Raji (cell line): ENCODE measurements around the gene SLC6A17.

Experiments used
- POLR2A ChIP-seq: IDR thresholded peaks from 2 replicates; pipeline ENCODE4 v1.6.1; 2011; ENCODE audit warnings: low read depth, low read length, control low read depth; ENCODE audit not compliant: insufficient read depth

SLC6A17 gene

DNA sequence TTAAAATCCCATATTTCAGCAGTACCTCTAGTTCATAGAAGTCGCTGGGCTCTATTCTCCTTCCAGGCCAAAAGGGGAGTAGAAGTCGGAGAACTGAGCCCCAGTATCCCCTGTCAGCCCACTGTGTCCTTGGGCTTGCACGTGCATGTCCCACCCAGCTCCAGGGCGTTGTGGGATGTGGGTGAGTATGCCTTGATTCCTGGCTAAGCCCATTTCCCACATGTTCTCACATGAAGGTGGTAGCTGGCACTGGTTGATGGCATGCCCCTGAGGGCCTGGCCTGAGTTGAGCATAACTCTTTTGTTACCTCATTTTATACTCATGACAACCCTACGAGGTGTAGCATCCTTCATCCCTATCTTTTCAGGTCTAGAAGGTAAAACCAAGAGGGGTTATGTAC lies 8.0 kb downstream of the SLC6A17 start:
- TF ChIP-seq POLR2A: no peak

DNA sequence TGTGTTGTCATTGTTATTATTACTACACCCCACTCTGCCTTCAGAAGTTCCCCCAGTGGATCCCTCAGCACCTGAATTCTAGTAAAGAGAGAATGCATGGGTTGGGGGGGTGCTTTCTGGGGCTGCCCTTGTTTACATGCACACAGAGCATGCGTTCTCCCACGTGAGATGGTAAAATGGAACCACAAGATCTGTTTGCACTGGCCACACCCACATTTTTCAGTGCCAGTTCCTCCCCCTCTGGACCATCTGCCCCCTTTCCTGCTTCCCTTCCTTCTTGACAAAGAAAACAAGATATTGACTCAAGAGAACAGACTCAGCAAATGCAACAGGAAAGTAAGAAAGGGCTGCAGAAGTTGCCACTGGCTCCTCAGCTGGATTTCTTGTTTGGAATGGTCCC lies 8.9 kb downstream of the SLC6A17 start:
- TF ChIP-seq POLR2A: no peak

DNA sequence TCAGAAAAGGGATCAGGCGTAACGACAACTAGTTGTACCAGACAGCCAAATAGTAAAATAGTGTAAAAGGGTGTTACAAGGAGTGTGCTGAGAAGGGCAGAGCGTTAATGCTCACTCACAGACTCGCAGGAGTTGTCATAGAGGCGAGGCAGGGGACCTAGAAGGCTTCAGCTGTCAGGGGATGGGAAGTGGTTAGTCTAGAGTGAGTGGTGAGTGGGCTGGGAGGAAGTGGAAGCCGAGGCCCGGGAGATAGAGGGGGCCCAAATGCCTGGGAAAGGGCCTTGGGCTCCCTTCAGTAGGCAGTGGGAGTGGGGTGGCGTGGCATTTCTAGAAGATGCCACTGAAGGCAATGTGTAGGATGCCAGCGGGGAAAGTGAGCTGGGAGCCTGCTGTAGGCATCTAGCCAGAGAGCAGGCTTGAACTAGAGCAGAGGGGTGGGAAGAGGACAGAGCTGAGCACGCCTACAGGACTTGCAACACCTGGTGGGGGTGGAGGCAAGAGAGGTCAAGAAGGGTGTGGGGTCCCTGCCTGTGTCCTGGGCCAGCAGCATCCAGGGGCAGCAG lies 10.3 kb downstream of the SLC6A17 start:
- no peak for TF ChIP-seq POLR2A

DNA sequence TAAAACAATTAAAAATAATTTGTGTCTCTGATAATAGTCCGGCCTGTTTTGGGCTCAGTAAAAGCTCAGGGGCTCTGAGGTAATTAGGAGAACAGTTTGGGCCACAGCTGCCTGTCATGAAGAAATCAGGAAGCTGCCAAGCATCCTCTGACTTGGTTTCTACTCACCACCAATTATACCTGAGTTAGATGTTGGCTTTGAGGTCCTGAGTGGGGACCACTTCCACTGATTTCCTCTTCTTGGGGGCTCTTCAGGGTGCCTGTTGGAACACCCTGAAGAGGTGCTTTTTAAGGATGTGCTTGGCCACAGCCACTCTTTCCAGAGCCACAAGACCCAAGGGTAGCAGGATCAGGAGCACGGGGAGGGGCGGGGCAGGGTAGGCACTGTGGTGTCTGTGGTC lies 10.9 kb downstream of the SLC6A17 start:
- no peak for TF ChIP-seq POLR2A

DNA sequence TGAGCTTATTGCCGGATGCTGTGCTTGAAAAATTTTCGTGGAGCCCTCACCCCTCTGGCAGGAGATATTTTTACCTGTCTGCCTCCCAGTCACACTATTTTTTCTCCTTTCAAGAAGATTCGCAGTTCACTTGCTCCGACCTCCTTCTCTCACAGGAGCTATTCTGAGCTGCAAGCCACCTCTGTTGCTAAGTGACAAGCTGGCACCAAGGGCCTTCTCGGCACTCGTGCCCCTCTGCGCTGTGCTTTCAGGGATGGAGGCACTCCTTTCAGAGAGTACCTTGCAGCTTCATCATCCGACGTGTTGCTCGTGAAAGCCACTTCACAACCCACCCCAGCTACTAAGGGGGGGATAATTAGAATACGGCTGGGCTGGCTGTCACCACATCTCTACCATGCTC lies 11.6 kb downstream of the SLC6A17 start:
- no peak for TF ChIP-seq POLR2A

DNA sequence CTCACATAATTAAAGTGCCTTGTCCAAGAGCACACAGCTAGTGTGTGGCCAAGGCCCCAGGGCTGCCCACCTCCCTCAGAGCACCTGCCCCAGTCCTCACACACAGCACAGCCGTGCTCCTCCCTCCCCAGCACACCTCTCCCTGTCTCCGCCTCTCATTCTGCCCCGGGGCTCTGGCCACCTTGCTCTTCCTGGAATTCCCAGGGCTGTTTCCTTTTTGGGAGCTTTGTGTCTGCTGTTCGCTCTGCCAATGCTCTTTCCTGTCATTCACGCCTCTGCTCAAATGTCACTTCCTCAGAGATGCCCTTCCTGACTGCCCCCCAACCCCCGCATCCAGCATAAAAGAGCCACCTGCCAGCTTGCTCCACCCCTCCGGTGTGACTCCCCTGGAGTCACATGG lies 13.3 kb downstream of the SLC6A17 start:
- TF ChIP-seq POLR2A: no peak

DNA sequence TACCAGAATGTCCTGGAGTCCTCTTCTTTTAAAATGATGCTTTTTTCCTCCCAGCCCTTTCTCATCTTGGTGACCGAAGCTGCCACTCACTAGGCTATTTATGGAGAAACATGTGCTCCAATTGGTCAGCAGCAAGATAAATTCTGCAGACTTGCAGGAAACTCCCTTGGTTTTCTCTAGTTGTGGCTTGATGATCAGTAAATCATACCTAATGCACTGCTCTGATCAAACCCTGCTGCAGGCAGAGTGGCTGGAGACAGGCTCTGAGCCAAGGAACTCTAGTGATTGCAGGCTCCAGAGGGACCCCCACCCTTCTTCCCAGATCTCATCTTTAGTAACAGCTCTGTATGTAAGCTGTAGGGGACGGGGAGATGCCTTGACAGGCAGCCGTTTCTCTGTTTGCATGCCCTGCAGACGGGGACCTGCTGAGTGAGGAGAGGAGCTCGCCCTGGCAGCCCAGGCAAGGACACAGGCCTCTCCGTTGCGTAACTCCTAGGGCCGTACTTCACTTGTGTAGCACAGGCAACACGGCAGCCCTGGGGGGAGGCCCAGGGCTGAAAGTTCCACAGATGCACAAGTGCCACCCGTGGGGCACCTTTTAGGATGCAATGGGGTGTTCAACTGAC lies 14.5 kb downstream of the SLC6A17 start:
- no peak for TF ChIP-seq POLR2A

DNA sequence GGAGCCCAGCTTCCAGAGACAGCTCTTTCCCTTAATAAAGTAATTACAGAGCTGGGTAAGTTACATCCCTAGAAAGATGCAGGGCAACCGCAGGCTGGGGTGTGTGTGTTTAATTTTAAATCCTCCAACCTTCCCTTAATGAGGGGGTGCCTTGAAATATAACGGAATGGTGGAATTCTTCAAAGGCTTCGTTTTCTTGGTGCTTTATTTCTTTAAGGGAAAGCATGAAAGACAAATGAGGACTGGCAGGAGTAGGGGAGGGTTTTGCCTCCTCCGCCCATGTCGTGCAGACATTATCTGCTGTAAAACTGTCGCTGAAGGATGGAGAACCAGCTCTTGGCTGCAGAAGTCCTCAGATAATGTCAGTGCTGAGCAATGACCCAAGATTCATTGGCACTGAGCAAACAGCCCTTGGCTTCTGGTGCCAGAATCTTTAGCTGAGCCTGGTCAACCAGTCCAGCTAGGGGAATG lies 15.5 kb downstream of the SLC6A17 start:
- TF ChIP-seq POLR2A: no peak

DNA sequence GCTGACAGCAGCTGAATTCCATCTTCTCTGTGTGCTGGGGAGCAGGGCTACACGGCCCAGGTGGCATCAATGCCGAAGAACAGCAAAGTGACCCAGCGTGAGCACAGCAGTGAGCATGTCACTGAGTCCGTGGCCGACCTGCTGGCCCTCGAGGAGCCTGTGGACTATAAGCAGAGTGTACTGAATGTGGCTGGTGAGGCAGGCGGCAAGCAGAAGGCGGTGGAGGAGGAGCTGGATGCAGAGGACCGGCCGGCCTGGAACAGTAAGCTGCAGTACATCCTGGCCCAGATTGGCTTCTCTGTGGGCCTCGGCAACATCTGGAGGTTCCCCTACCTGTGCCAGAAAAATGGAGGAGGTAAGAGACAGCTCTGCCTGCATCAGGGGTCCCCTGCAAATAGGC lies 16.6 kb downstream of the SLC6A17 start:
- TF ChIP-seq POLR2A: no peak

DNA sequence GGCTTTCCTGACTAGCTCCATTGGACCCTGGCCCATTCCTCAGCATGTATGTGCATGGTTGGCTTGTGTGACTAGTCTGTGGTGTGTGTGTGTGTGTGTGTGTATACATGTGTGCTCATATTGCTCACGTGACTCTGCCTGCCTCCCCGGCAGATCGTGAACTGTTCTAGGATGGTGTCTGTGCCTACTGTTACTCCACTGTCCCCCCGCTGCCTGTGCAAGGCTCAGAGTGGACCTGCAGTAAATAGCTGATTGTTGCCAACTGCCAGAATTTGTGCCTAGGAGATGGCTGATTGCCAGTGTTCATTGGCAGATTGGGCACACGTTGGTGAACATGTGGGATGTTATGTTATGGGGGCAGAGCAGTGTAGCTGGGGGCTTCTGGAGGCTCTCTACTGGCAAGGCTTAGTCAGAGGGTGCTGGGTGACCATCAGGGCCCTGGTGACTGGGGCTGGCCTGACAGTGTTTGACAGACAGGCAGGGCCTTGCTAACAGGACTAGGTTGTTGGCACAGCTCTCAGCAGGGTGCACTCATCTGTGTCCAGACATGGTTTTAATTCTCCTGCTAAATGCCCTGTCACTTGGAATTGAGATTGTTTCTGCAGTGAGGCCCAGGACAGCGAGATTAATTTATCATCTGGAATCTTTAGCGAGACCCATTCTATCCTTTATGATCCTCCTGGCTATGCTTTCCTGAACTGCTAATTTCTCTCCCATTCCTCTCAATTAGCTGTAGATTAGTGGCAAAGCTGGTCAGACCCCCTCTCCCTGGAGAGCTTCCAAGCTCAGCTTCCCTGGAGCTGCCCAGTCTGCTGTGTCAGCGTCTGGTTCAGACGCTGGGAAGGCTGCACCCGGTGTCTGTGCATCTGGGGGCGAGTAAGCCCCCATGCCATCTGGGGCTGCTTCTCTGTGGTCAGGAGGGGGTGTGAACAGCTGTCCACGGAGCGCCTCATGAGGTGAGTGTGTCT lies 20.8 kb downstream of the SLC6A17 start:
- no peak for TF ChIP-seq POLR2A

DNA sequence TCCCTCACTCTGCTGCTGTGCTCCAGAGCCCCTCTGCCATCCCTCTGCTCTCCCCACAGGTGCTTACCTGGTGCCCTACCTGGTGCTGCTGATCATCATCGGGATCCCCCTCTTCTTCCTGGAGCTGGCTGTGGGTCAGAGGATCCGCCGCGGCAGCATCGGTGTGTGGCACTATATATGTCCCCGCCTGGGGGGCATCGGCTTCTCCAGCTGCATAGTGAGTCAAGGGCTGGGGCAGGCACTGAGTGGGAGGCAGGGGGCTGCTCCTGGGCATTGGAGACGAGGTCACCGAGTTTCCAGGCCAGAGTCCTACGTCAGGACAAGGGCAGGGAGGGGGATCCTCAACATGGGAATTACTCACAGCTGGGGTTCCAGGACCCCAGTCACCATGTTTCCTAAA lies 21.7 kb downstream of the SLC6A17 start:
- no peak for TF ChIP-seq POLR2A

DNA sequence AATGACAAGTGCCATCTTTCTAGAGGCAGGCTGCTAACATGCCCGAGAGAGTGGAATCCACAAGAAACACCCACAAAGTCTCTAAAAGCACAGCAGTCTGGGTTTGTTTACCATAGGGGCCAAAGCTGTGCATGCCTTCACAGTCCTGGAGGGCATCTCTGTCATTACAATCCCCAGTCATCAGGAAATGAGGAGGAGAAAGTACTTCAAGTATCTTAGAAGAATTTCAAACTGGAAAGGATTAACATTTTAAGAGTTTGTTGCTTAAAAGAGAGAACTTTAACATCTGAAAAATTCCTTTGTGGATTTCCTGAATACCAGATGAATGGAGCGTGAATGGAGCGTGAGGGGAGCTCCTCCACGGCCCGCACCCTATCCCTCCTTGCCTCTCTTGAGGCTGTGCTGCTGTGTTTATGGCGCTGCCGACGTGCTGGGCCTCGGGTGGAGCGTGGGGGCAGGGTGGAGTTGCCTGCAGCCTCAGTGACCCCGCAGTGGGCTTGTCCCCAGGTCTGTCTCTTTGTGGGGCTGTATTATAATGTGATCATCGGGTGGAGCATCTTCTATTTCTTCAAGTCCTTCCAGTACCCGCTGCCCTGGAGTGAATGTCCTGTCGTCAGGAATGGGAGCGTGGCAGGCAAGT lies 23.3 kb downstream of the SLC6A17 start:
- TF ChIP-seq POLR2A: no peak

DNA sequence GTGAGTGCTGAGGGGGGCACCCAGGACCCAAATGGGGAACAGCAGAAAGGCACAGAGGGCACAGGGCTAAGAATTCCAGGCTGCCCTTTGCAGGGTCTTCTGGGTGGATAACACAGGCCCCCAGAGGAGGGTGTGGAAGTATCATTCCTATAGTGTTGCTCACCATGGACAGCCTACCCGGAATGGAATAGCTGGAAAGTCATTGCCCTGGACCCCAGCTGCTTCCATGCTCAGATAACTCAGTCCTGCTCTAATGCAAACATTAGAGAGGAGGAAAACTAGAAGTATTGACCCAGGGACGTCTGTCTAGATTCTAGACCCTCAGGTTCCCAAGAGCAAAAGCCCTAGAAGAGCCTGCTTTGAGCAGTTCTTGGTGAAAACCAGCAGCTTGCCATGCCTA lies 24.7 kb downstream of the SLC6A17 start:
- TF ChIP-seq POLR2A: no peak

DNA sequence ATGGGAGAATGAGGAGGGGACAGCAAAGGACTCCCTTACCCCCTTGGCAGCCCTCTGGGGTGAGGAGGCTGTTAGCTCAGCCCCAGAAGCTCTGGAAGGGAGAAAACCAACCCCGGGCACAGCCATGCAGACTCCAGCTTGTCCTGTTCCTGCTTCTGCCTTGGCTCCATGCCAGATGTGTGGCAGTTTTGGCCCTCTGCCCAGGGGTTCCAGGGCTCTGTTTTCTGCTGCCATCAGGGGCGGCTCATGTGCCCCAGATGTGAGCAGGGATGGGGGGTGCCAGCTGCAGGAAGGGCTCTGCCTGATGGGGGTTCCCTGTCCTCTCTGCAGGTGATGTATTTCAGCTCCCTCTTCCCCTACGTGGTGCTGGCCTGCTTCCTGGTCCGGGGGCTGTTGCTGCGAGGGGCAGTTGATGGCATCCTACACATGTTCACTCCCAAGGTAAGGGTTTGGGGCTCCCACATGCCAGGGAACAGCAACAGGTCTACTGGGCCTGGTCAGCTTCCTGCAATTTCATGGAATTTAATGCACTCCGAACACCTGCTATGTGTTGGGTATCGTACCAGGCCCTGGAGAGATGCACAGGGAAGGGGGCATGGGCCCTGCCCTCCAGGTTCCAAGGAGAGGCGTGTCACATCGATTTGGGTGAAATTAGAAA lies 26.1 kb downstream of the SLC6A17 start:
- TF ChIP-seq POLR2A: no peak

DNA sequence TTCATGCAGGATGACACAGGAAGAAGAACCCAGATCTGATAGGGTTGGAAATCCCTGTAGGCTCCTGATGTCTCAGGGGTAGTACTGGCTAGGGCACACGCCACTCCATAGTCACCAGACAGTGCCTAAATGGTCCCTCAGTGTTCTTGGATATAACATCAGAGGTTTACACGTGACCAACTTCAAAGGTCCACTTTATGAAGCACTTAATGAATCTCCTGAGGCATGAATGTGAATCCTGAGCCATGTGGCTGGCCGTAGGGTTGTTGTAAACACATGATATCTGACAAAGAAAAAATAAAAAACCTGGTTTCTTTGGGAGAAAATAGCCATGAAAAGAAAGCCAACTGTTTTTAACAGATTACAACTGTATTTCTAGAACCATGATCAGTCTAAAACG lies 27.5 kb downstream of the SLC6A17 start:
- no peak for TF ChIP-seq POLR2A
